GM12878 (cell line): ENCODE data around the gene ACTR1B. TPM values are rescaled to one million over a fixed set of nuclear protein-coding genes. Genes with fewer than 3 reads are reported as not detected.

ENCODE experiments used
- ATAC-seq: fragments of 200-7000 bp; cut with Tn5 transposase; 3 replicates; pipeline ENCODE4 v1.9.1; 2020; ENCODE audit warnings: mild to moderate bottlenecking, moderate library complexity
- BruUV-seq: library from RNA; stranded (reverse); fragments of 400-500 nt; replicated peaks from 2 replicates; lab custom pipeline; 2021; lab: Mats Ljungman, UMichigan
- CTCF ChIA-PET: fragments of 300-600 bp; sonication (Branson Sonifier 250); formaldehyde crosslinking; extraction: SDS; loops from one replicate; lab custom pipeline; 2021; ENCODE audit warnings: inconsistent platforms; lab: Yijun Ruan, JAX
- POLR2A ChIA-PET: fragments of 350-600 bp; formaldehyde crosslinking; extraction: SDS; loops from one replicate; lab custom pipeline; 2021; ENCODE audit warnings: inconsistent platforms; lab: Charles Lee
- RAD21 ChIA-PET: fragments of 300-600 bp; sonication (Branson Sonifier 250); formaldehyde crosslinking; loops from one replicate; lab custom pipeline; 2023; ENCODE audit warnings: antibody characterized with exemption; ENCODE audit not compliant: unreplicated experiment; lab: Charles Lee
- SMC1A ChIA-PET: fragments of 300-600 bp; sonication (Branson Sonifier 250); formaldehyde crosslinking; loops from one replicate; lab custom pipeline; 2023; ENCODE audit not compliant: unreplicated experiment, uncharacterized antibody; lab: Charles Lee
- DNase-seq: peaks from one replicate; pipeline ENCODE4 v3.0.0-alpha.2; 2011; ENCODE audit warnings: low read depth, low spot score
- FAIRE-seq: peaks from 3 replicates; lab custom pipeline; 2011; peaks lifted over from hg19 to GRCh38; lab: Jason Lieb, UNC
- H2AFZ ChIP-seq: 2 replicates; pipeline ENCODE4 v1.6.0; 2011; ENCODE audit warnings: low read depth, low read length, control low read depth; ENCODE audit not compliant: control insufficient read depth
- H3K27ac ChIP-seq: 2 replicates; pipeline ENCODE4 v1.5.1; 2011; ENCODE audit warnings: control low read depth; ENCODE audit not compliant: control insufficient read depth, insufficient read depth
- H3K27me3 ChIP-seq, 2 experiments: replicated peaks in 1 of 2; 2 replicates each; pipeline versions ENCODE4 v1.6.0 to v1.6.1; 2011; ENCODE audit warnings: low read length in 1 of 2; ENCODE audit not compliant: control insufficient read depth in 2 of 2, insufficient read depth in 2 of 2
- H3K36me3 ChIP-seq, 2 experiments: 2 replicates each; pipeline ENCODE4 v1.5.1; 2011; ENCODE audit warnings: low read length in 1 of 2; ENCODE audit not compliant: control insufficient read depth in 2 of 2, insufficient read depth in 2 of 2
- H3K4me1 ChIP-seq: 2 replicates; pipeline ENCODE4 v1.6.1; 2011; ENCODE audit warnings: mild to moderate bottlenecking, low read length, moderate library complexity, mixed read lengths; ENCODE audit not compliant: control insufficient read depth, insufficient read depth
- H3K4me2 ChIP-seq: 2 replicates; pipeline ENCODE4 v1.6.0; 2011; ENCODE audit warnings: control low read depth; ENCODE audit not compliant: control insufficient read depth, insufficient read depth
- H3K4me3 ChIP-seq: fragments of 200-600 bp; sonication (generic); 2 replicates; pipeline ENCODE4 v1.5.1; 2016
- H3K79me2 ChIP-seq: 2 replicates; pipeline ENCODE4 v1.6.0; 2011; ENCODE audit warnings: low read length; ENCODE audit not compliant: control insufficient read depth, insufficient read depth
- H3K9ac ChIP-seq: 2 replicates; pipeline ENCODE4 v1.8.0; 2011; ENCODE audit warnings: low read length, control low read depth, mixed read lengths; ENCODE audit not compliant: control insufficient read depth, insufficient read depth
- H3K9me3 ChIP-seq: replicated peaks from 3 replicates; pipeline ENCODE4 v1.5.1; 2011; ENCODE audit warnings: mild to moderate bottlenecking, low read length; ENCODE audit not compliant: control insufficient read depth, insufficient read depth
- H4K20me1 ChIP-seq: 2 replicates; pipeline ENCODE4 v1.6.0; 2011; ENCODE audit not compliant: control insufficient read depth, insufficient read depth
- ASH2L ChIP-seq: fragments of 300-600, 200-600 bp; sonication (generic); IDR thresholded peaks from 2 replicates; pipeline ENCODE4 v1.6.1; 2017; ENCODE audit warnings: low read depth, mild to moderate bottlenecking, borderline replicate concordance
- BCL3 ChIP-seq: IDR thresholded peaks from 2 replicates; pipeline ENCODE4 v1.6.1; 2011; ENCODE audit warnings: borderline replicate concordance, low read depth, mild to moderate bottlenecking, moderate library complexity, low read length; ENCODE audit not compliant: insufficient read depth, poor library complexity, severe bottlenecking
- BMI1 ChIP-seq: fragments of 450-650 bp; IDR thresholded peaks from 2 replicates; pipeline ENCODE4 v1.6.1; 2016; ENCODE audit warnings: mild to moderate bottlenecking, moderate library complexity, borderline replicate concordance
- CBX5 ChIP-seq: sonication (generic); IDR thresholded peaks from 2 replicates; pipeline ENCODE4 v1.6.1; 2016; ENCODE audit warnings: low read depth, moderate library complexity, mild to moderate bottlenecking, inconsistent platforms
- CHD4 ChIP-seq: fragments of 200-600 bp; sonication (generic); IDR thresholded peaks from 2 replicates; pipeline ENCODE4 v1.6.1; 2016; ENCODE audit warnings: mild to moderate bottlenecking
- CREM ChIP-seq: IDR thresholded peaks from 2 replicates; pipeline ENCODE4 v1.6.1; 2014; ENCODE audit warnings: antibody characterized with exemption, low read depth
- ESRRA ChIP-seq: IDR thresholded peaks from 2 replicates; pipeline ENCODE4 v1.6.1; 2012; ENCODE audit warnings: mild to moderate bottlenecking, low read length, improper control_type of control experiment
- GABPA ChIP-seq: IDR thresholded peaks from 2 replicates; pipeline ENCODE4 v1.6.1; 2014; ENCODE audit warnings: antibody characterized with exemption, low read depth, mild to moderate bottlenecking, inconsistent platforms
- MEF2A ChIP-seq: IDR thresholded peaks from 2 replicates; pipeline ENCODE4 v1.6.1; 2011; ENCODE audit warnings: low read depth, mild to moderate bottlenecking, low read length, moderate library complexity; ENCODE audit not compliant: insufficient read depth
- PAX8 ChIP-seq: fragments of 450-650 bp; IDR thresholded peaks from 2 replicates; pipeline ENCODE4 v1.6.1; 2017; ENCODE audit warnings: mild to moderate bottlenecking, moderate library complexity
- POLR2AphosphoS5 ChIP-seq: IDR thresholded peaks from 2 replicates; pipeline ENCODE4 v1.6.1; 2011; ENCODE audit warnings: mild to moderate bottlenecking, low read length, inconsistent platforms
- RAD21 ChIP-seq: IDR thresholded peaks from 2 replicates; pipeline ENCODE4 v1.6.1; 2011; ENCODE audit warnings: mild to moderate bottlenecking, low read depth, low read length, moderate library complexity; ENCODE audit not compliant: insufficient read depth
- RB1 ChIP-seq: fragments of 450-650 bp; formaldehyde crosslinking; IDR thresholded peaks from 2 replicates; pipeline ENCODE4 v1.6.1; 2017; ENCODE audit warnings: mild to moderate bottlenecking, borderline replicate concordance
- RBBP5 ChIP-seq: fragments of 200-600 bp; sonication (generic); conservative IDR thresholded peaks from 2 replicates; pipeline ENCODE4 v1.6.1; 2016
- RCOR1 ChIP-seq: conservative IDR thresholded peaks from 2 replicates; pipeline ENCODE4 v1.6.1; 2012; ENCODE audit warnings: low read depth, low read length, improper control_type of control experiment
- RFX5 ChIP-seq: IDR thresholded peaks from 2 replicates; pipeline ENCODE4 v1.6.1; 2011; ENCODE audit warnings: low read depth, low read length, improper control_type of control experiment
- RUNX3 ChIP-seq: IDR thresholded peaks from 2 replicates; pipeline ENCODE4 v1.6.1; 2012; ENCODE audit warnings: low read length, inconsistent platforms
- SIN3A ChIP-seq: IDR thresholded peaks from 2 replicates; pipeline ENCODE4 v1.6.1; 2012; ENCODE audit warnings: low read depth, low read length, improper control_type of control experiment
- TAF1 ChIP-seq: IDR thresholded peaks from 2 replicates; pipeline ENCODE4 v1.6.1; 2011; ENCODE audit warnings: mild to moderate bottlenecking, low read depth, low read length, borderline replicate concordance
- TCF7 ChIP-seq: IDR thresholded peaks from 2 replicates; pipeline ENCODE4 v1.6.1; 2014; ENCODE audit warnings: antibody characterized with exemption, borderline replicate concordance
- ZSCAN29 ChIP-seq: fragments of 450-650 bp; IDR thresholded peaks from 2 replicates; pipeline ENCODE4 v1.6.1; 2017; ENCODE audit warnings: mild to moderate bottlenecking, moderate library complexity
- WGBS: methylation state at CpG from one replicate; pipeline ENCODE4 v1.1.6; 2016; ENCODE audit warnings: low lambda C conversion rate; ENCODE audit not compliant: insufficient replicate concordance, insufficient coverage; ENCODE audit errors: missing lambda C conversion rate; 5-methylcytosine and 5-hydroxymethylcytosine counted together
- in situ Hi-C: fragments of 300-500 bp; cut with MboI; formaldehyde crosslinking; loops from 9 replicates; pipeline ENCODE4 v1.14.3; 2018; ENCODE audit warnings: mixed read lengths
- intact Hi-C: fragments of 100-400 bp; cut with micrococcal nuclease; formaldehyde crosslinking; loops from one replicate; pipeline ENCODE4 v1.14.2; 2022; ENCODE audit not compliant: unreplicated experiment
- polyA plus RNA-seq, 11 experiments: library from polyadenylated mRNA; depleted of rRNA in 4 of 11; unstranded in 6 of 11; stranded (reverse) in 5 of 11; fragments of >200 nt; fragmentation: Nextera tagmentation in 4 of 11; fragmentation: Illumina TruSeq in 1 of 11; extraction: Ambion mirVana in 4 of 11; extraction: Trizol in 1 of 11; gene quantifications; 1 replicate in 1 of 11; 2 replicates in 10 of 11; pipeline versions ENCODE4 v1.2.1 to v1.2.3, GENCODE V29; 2011 to 2016; ENCODE audit warnings: inconsistent platforms in 2 of 11, missing spikeins in 2 of 11, low read depth in 1 of 11
- total RNA-seq, 4 experiments: library from RNA; depleted of rRNA in 3 of 4; stranded (reverse); fragments of >200 nt in 3 of 4; fragmentation: Illumina TruSeq in 1 of 4; extraction: Trizol in 1 of 4; gene quantifications; 2 replicates each; pipeline versions ENCODE4 v1.2.1 to v1.2.3, GENCODE V29; 2013 to 2021
- TF ChIP-seq, protein P1 (sequence below): fragments of 450-650 bp; IDR thresholded peaks from 2 replicates; pipeline ENCODE4 v1.6.1; 2017; ENCODE audit warnings: antibody characterized with exemption, mild to moderate bottlenecking, moderate library complexity
- TF ChIP-seq, protein P2 (sequence below): IDR thresholded peaks from 2 replicates; pipeline ENCODE4 v1.6.1; 2012; ENCODE audit warnings: low read depth, low read length, improper control_type of control experiment

ACTR1B gene
- total and polyA plus RNA-seq, 10 of the 15 experiments (the other 5 are each of a cell fraction or from before 2014, with no cell fraction given): 1.3 to 62.8 (median 44.8) TPM

DNA sequence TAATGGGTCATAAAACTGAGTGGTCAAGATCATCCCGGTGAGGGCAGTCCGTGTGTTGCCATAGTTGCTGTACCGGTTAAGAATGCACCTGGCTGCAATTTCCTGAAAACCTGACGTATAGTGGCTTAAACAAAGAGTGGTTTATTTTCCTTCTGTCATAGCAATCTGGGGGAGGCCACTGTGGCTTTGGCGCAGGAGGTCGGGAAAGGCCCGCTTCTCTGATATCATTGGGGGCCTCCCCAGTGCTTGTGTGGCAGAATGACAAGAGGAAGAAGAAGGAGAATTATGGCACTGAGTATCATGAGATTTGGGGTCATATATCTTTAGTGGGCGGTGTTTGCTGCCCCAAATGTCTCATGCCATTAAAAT lies 10.1 kb upstream of the ACTR1B start:
- Histone ChIP-seq H3K4me2 (0 out of 2 replicates have a peak overlapping the region, but pooled peaks have one; percentile 22), H4K20me1 (no peaks in the 10 kb centered on the region), H3K9ac (0 out of 2 replicates have a peak overlapping the region, but pooled peaks have one; percentile 7), H3K79me2 (no peaks in the 10 kb centered on the region), H3K27me3 (no peaks in the 10 kb centered on the region), H3K36me3 (no peaks in the 10 kb centered on the region), H3K4me3 (no peak overlapping the region), H3K27ac (0 out of 2 replicates have a peak overlapping the region, but pooled peaks have one; percentile 36), H2AFZ (peak overlapping the region; percentile 16; the same call in 1 of the 2 replicates), H3K9me3 (no peaks in the 10 kb centered on the region), H3K4me1 (peaks cover 9% of the 10 kb centered on the region)
- DNase-seq (no peak), ATAC-seq (peak; percentile 84), FAIRE-seq (no peak)
- BruUV-seq: no TSS peak
- ChIA-PET POLR2A (interaction anchor here (0.8 to 2.4 kb wide), 3 partner anchors 11 to 22 kb away, joined by 3 to 40 read pairs (median 3); partner anchors contain the start of gene ACTR1B), RAD21 (interaction anchor here (1.7 to 1.8 kb wide), 2 partner anchors 10 to 11 kb away, joined by 7 to 8 read pairs; partner anchors contain the start of gene ACTR1B), CTCF (interaction anchor here (0.8 to 1.5 kb wide), 3 partner anchors 9 to 83 kb away, joined by 3 to 12 read pairs (median 7); partner anchors contain the start of gene ACTR1B), SMC1A (interaction anchor here (1.0 to 2.0 kb wide), 3 partner anchors 9 to 17 kb away, joined by 3 to 17 read pairs (median 3); partner anchors contain the start of gene ACTR1B)
- 14% methylated on average over 8 of the region's 8 CpGs for WGBS
- intact Hi-C loops (no loop called here), in situ Hi-C loops (no loop called here)
- TF ChIP-seq, protein P1, sequence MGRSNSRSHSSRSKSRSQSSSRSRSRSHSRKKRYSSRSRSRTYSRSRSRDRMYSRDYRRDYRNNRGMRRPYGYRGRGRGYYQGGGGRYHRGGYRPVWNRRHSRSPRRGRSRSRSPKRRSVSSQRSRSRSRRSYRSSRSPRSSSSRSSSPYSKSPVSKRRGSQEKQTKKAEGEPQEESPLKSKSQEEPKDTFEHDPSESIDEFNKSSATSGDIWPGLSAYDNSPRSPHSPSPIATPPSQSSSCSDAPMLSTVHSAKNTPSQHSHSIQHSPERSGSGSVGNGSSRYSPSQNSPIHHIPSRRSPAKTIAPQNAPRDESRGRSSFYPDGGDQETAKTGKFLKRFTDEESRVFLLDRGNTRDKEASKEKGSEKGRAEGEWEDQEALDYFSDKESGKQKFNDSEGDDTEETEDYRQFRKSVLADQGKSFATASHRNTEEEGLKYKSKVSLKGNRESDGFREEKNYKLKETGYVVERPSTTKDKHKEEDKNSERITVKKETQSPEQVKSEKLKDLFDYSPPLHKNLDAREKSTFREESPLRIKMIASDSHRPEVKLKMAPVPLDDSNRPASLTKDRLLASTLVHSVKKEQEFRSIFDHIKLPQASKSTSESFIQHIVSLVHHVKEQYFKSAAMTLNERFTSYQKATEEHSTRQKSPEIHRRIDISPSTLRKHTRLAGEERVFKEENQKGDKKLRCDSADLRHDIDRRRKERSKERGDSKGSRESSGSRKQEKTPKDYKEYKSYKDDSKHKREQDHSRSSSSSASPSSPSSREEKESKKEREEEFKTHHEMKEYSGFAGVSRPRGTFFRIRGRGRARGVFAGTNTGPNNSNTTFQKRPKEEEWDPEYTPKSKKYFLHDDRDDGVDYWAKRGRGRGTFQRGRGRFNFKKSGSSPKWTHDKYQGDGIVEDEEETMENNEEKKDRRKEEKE: no peak
- TF ChIP-seq POLR2AphosphoS5 (no peak), SIN3A (no peak), ZSCAN29 (no peak), TAF1 (no peak), RAD21 (no peak), CHD4 (no peak), ESRRA (no peak), RFX5 (no peak), CREM (peak; percentile 77; the same call in 1 of the 2 replicates), CBX5 (no peak), RBBP5 (no peak), RUNX3 (peak; percentile 86), BCL3 (peak; percentile 59), GABPA (no peak), ASH2L (no peak), MEF2A (no peak), RB1 (no peak), TCF7 (0 out of 2 replicates have a peak, but pooled peaks have one; percentile 31), BMI1 (peak; percentile 57; the same call in 1 of the 2 replicates), PAX8 (no peak), RCOR1 (no peak)
- TF ChIP-seq, protein P2, sequence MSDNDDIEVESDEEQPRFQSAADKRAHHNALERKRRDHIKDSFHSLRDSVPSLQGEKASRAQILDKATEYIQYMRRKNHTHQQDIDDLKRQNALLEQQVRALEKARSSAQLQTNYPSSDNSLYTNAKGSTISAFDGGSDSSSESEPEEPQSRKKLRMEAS: no peak
